ENCODE results near the gene MR1. TPM values are rescaled to one million over a fixed set of nuclear protein-coding genes. Genes with fewer than 3 reads are reported as not detected.

MR1 gene
- total and polyA plus RNA-seq, 2 of the 13 experiments (the other 11 are each of a cell fraction or from before 2014, with no cell fraction given): 7.7 to 10.4 TPM

GRCh38 chr1:181092883-181093458 is 59.2 kb downstream of the MR1 start (continued):
- TF ChIP-seq ZNF362 (CRISPR knock-in tag; IDR thresholded peaks at IDR 0.05; ENCODE audit: borderline replicate concordance): peak; percentile 21; the same call in 1 of the 2 replicates
- peak in 1 of 2 experiments; percentile 65; a peak in 2 of 4 replicates for TF ChIP-seq EP300 (IDR thresholded peaks at IDR 0.05; ENCODE audit: low read depth in 2 of 2, low read length in 2 of 2)
- no peak for TF ChIP-seq EP300 (CRISPR knock-in tag; IDR thresholded peaks at IDR 0.05; ENCODE audit: borderline replicate concordance)
- TF ChIP-seq ETV5 (CRISPR knock-in tag; IDR thresholded peaks at IDR 0.05; ENCODE audit: borderline replicate concordance): peak; percentile 57; the same call in 1 of the 2 replicates
- TF ChIP-seq RCOR2 (CRISPR knock-in tag; IDR thresholded peaks at IDR 0.05): 0 out of 2 replicates have a peak, but pooled peaks have one; percentile 1
- TF ChIP-seq NCOA2 (CRISPR knock-in tag; IDR thresholded peaks at IDR 0.05): peak; percentile 75
- no peak for TF ChIP-seq ZBTB7B (CRISPR knock-in tag; IDR thresholded peaks at IDR 0.05)
- TF ChIP-seq FOXP1 (IDR thresholded peaks at IDR 0.05): no peak
- peak; percentile 79 for TF ChIP-seq FOXP1 (CRISPR knock-in tag; IDR thresholded peaks at IDR 0.05)
- no peak for TF ChIP-seq ZNF83 (CRISPR knock-in tag; IDR thresholded peaks at IDR 0.05; ENCODE audit: borderline replicate concordance)
- TF ChIP-seq SMARCC2 (IDR thresholded peaks at IDR 0.05): peak; percentile 89; the same call in 1 of the 2 replicates
- TF ChIP-seq HDAC2 (CRISPR knock-in tag; IDR thresholded peaks at IDR 0.05): peak; percentile 44; the same call in 1 of the 2 replicates
- peak; percentile 70; the same call in 1 of the 2 replicates for TF ChIP-seq MIER3 (CRISPR knock-in tag; IDR thresholded peaks at IDR 0.05; ENCODE audit: borderline replicate concordance)
- TF ChIP-seq MXD4 (CRISPR knock-in tag; IDR thresholded peaks at IDR 0.05): peak; percentile 18; the same call in 1 of the 2 replicates
- TF ChIP-seq KAT8 (CRISPR knock-in tag; IDR thresholded peaks at IDR 0.05): peak; percentile 33; the same call in 1 of the 2 replicates
- peak; percentile 87 for TF ChIP-seq GATAD2A (CRISPR knock-in tag; IDR thresholded peaks at IDR 0.05)
- TF ChIP-seq TRAFD1 (CRISPR knock-in tag; IDR thresholded peaks at IDR 0.05; ENCODE audit: borderline replicate concordance): no peak
- no peak for TF ChIP-seq SOX6 (IDR thresholded peaks at IDR 0.05)
- TF ChIP-seq SOX6 (CRISPR knock-in tag; IDR thresholded peaks at IDR 0.05): peak; percentile 77
- no peak for TF ChIP-seq SMYD3 (CRISPR knock-in tag; IDR thresholded peaks at IDR 0.05)
- peak; percentile 63 for TF ChIP-seq ASH2L (IDR thresholded peaks at IDR 0.05; ENCODE audit: insufficient read length, low read depth, low read length)
- TF ChIP-seq FOXK1 (CRISPR knock-in tag; IDR thresholded peaks at IDR 0.05; ENCODE audit: borderline replicate concordance, low read depth): peak; percentile 47; the same call in 1 of the 2 replicates
- TF ChIP-seq SP5 (CRISPR knock-in tag; IDR thresholded peaks at IDR 0.05; ENCODE audit: borderline replicate concordance, low read depth): peak; percentile 93
- TF ChIP-seq ZNF563 (CRISPR knock-in tag; IDR thresholded peaks at IDR 0.05): no peak
- TF ChIP-seq HMG20A (CRISPR knock-in tag; IDR thresholded peaks at IDR 0.05; ENCODE audit: borderline replicate concordance): peak; percentile 74; the same call in 1 of the 2 replicates
- TF ChIP-seq HNF4A (CRISPR knock-in tag; IDR thresholded peaks at IDR 0.05): peak; percentile 84
- no peak for TF ChIP-seq PHF20 (CRISPR knock-in tag; IDR thresholded peaks at IDR 0.05)
- TF ChIP-seq NCOR1 (IDR thresholded peaks at IDR 0.05; ENCODE audit: borderline replicate concordance, low read length): peak; percentile 47; the same call in 1 of the 2 replicates
- TF ChIP-seq ZBTB2 (CRISPR knock-in tag; IDR thresholded peaks at IDR 0.05; ENCODE audit: low read depth): no peak
